SHP77 treated with DMSO at 0.1 percent for 48 hours (cell line): ENCODE measurements around the gene ZNF784.

Experiments
- DNase-seq: peaks from one replicate; lab custom pipeline; 2025; lab: John Stamatoyannopoulos, UW

ZNF784 gene

DNA sequence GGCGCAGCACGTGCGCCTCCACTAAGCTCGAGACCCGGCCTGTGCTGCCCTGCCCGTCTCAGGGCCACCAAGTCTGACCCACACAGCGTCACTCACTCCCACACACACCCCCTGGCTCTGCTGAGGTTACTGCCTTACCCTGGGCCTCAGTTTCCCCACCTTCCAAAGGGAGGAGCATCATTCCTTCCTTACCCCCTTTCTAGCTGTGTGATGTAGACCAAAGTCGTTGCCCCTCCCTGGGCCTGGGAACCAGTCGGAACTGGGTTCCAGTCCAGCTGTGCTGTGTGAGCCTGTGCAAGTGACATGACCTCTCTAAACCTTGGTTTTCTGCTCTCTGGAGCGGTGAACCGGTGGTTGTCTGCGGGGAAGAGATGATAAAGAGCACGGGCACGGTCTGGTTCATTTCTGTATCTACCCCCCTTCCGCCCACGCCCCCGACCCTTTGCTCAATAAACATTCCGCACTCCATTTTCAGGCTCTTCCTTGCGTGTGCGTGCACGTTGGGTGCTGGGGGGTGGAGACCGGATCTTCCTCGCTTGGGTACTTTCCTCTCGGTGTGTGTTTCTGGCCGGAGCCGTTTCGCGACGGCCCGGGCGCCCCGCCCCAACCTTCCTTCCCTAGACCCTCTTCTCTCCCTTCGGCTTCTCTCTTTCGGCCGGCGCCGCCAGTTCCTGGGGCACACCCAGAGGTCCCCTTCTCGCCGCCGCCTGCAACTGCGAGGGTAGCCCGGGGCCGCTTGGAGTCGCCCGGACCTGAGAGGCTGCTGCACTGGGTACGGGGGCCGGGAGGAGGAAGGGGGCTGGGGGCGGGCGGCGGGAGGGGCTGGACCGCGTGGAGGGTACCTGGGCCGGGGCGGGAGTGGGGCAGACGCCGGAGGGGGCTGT lies 18.9 kb upstream of the ZNF784 start, which contains the start of gene ZNF581:
TSS of gene ZNF581 (plus strand) at position 647 of the 884 bp plus-strand sequence. CDS start 923 bp downstream, outside the sequence.
- DNase-seq = peak; percentile 59

GRCh38 chr19:55642153-55643002 lies 18.0 kb upstream of the ZNF784 start:
- DNase-seq = no peak

GRCh38 chr19:55641426-55642152 lies 17.2 kb upstream of the ZNF784 start:
- no peak for DNase-seq

DNA sequence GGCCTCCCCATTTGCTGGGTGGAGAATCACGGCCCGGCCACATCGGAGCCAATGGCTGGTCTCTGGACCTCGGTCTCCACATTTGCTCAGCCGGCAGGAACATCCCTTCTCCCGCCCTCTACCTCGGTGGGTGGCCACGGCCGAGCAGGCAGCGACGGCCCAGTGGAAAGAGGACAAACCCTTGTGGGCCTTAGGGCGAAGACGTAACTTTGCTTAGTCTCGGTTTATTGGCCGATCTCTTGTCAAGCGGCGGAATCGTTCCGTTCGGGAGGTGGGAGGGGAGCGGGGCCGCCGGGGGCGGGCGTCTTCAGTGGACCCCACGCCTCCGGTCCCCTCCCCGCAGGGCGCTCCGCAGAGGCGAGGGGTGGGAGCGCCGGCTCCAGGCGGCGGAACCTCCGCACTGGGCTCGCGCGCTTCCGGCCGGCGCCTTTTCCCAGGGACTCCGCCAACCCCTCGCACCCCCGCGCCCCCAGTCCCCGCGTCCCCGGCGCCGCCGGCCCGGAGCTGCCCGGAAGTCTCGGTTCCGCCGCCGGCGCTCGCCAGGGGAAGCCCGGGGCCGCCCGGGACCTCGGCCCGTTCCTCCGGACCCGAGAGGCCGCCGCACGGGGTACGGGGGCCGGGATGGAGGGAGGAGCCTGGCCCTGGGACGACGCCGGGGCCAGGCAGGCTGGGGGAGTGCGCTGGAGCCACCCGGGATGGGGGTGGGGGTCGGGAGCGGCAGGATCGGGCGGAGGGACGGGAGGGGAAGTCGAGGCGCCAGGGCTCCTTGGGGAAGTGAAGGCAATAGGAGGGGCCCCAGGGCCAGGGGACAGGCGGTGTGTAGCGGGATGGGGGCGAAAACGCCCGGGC lies 16.4 kb upstream of the ZNF784 start, which contains the start of gene ZNF580:
TSS of gene ZNF580 (plus strand) at position 426 of the 849 bp plus-strand sequence. CDS start 1,507 bp downstream, outside the sequence.
- peak; percentile 24 for DNase-seq

GRCh38 chr19:55640043-55640576 lies 15.7 kb upstream of the ZNF784 start:
- no peak for DNase-seq

DNA sequence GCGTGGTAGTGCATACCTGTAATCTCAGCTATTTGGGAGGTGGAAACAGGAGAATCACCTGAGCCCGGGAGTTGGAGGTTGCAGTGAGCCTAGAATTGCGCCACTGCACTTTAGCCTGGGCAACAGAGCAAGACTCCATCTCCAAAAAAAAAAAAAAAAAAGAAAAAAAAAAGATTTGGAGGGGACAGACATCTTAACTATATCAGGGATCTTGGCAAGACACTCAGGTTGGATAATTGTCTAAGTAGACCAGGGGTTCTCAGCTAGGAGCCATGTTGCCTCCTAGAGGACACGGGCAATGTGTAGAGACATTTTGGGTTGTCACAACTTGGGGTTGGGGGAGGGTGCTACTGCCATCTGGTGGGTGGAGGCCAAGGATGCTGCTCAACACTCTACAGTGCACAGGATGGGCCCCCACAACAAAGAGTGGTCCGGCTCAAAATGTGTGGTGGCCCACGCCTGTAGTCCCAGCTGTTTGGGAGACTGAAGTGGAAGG lies 14.5 kb upstream of the ZNF784 start:
- DNase-seq = peak; percentile 17

GRCh38 chr19:55637534-55637933 lies 13.2 kb upstream of the ZNF784 start:
- no peak for DNase-seq

GRCh38 chr19:55636723-55637122 lies 12.4 kb upstream of the ZNF784 start:
- DNase-seq = no peak

GRCh38 chr19:55635856-55636440 lies 11.6 kb upstream of the ZNF784 start:
- no peak for DNase-seq

GRCh38 chr19:55635334-55635717 lies 11.0 kb upstream of the ZNF784 start:
- DNase-seq = no peak

GRCh38 chr19:55633861-55634260 lies 9.5 kb upstream of the ZNF784 start:
- no peak for DNase-seq

GRCh38 chr19:55632463-55632834 lies 8.1 kb upstream of the ZNF784 start:
- peak; percentile 75 for DNase-seq

DNA sequence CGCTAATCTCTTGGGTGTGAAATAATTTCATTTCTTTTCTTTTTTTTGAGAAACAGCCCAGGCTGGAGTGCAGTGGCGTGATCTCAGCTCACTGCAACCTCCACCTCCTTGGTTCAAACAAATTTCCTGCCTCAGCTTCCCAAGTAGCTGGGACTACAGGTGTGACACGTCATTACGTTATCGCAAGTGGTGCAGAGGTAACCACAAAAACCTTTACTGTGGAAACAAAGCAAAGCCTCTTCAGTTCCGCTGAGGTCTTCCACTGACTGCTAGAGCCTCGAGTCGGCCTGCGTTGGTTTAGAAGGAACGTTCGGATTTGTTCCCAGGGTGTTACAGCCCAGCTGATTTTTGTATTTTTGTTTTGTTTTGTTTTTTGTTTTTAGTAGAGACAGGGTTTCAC lies 2.0 kb upstream of the ZNF784 start:
- no peak for DNase-seq

- no peak for DNase-seq
Measured at GRCh38 chr19:55625004-55625326, 599 bp upstream of the ZNF784 start.

DNA sequence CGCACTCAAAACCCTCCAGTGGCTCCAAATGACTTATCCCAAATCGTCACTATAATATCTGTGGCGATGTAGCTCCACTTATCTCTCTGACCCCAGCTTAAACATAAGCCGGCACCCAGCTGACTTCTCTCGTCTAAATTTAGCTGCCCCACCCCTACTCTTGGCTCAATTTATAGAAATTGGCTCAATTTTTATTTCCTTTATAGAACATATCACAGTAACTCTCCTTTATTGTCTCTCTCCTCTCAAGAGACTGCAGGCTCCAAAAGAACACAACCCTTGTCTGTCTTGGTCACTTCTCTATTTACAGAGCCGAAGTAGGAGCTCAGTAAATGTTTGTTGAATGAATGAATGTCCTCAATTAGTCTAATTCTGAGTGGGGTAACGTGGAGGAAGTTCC lies 805 bp downstream of the ZNF784 start:
- DNase-seq = no peak

- no peak for DNase-seq
Measured at GRCh38 chr19:55623130-55623529, 1.2 kb downstream of the ZNF784 start.

DNA sequence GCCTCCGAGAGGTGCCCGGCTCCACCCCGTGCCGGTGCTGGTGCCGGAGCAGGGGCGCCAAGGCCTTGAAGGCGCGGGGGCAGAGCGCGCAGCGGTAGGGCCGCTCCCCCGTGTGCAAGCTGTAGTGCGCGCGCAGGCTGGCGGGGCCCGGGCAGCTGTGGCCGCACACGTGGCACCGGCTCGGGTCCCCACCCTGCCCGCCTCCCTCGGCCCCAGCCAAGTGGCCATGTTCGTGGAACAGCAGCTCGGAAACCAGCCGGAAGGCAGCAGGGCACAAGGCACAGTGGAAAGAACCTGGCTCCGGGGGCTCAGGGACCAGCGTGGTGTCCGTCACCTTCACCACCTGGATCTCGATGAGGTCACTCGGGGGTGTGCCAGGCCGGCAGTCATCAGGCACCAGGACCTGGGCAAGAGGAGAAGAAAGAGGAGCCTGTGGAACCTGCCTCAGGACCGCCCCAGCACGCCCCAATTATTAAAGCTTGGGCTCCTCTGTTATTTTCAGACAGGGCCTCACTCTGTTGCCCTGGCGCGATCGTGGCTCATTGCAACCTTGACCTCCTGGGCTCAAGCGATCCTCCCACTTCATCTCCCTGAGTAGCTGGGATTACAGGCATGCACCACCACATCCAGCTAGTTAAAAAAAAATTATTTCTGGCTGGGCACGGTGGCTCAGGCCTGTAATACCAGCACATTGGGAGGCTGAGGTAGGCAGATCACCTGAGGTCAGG lies 2.0 kb downstream of the ZNF784 start:
- DNase-seq = no peak

GRCh38 chr19:55621673-55622231 lies 2.6 kb downstream of the ZNF784 start:
- DNase-seq = no peak

DNA sequence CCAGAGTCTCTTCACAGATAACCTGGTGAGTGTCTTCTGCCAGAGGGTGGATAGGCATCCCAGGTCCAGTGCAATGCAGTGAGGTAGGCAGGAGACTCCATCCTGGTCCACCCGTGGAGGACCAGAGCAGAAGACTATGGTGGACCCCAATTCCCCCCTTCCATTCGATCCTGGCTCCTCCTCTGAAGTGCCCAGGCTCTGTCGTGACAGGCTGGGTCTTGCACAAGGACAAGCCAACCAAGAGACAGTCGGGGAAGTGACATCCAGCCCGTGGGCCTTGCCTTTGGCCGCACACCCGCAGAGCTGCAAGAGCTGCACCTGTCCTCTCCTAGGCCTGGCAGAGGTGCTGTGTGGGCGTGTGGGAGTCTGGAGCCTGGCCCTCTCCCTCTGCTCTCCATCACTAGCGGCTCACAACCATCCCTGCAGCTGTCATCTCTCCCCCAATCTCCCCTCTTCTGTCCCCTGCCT lies 3.1 kb downstream of the ZNF784 start:
- DNase-seq = no peak
